ENCODE measurements around the gene DDX10. TPM values are rescaled to one million over a fixed set of nuclear protein-coding genes. Genes with fewer than 3 reads are reported as not detected.

Gene DDX10
- total and polyA plus RNA-seq, 8 donors, result 11.6 to 22.6 (median 17.6) TPM

DNA sequence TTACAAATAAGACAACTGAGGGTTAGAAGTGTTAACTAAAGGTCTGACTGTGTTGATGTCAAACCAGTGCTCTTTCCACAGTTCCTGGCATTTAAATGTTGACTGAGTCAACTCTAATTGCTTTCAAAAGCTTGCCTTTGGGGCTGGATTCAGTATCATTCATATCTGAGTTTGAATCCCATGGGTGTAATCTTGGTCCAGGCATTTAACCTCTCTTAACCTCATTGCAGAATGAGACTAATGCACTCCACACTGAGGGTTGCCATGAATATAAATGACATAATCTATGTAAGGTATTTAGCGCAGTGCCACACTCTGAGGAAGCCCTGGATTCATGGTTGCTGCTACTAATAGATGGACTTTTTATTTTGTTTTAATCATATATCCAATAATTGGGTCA is 274.3 kb downstream of the DDX10 start:
- DNase-seq, result no peak
- no peaks in the 10 kb centered on the region for H3K27me3 ChIP-seq
- intact Hi-C loops (cut with DNase I; ENCODE audit: low total_unique reads), result no loop called here
- no peak overlapping the region for H3K4me3 ChIP-seq
- no peaks in the 10 kb centered on the region for H3K9me3 ChIP-seq
- peaks cover 12 to 32% (median 30%) of the 10 kb centered on the region in 4 donors for H3K36me3 ChIP-seq
- no peak for TF ChIP-seq CTCF (IDR thresholded peaks at IDR 0.05)
- no peak for TF ChIP-seq POLR2AphosphoS5 (IDR thresholded peaks at IDR 0.05)
- no peak for TF ChIP-seq EP300 (IDR thresholded peaks at IDR 0.05)
- no peak for TF ChIP-seq POLR2A (IDR thresholded peaks at IDR 0.05)
- WGBS, 5 donors, result 97 to 100% (median 99%) methylated on average over 1 of the region's 1 CpG
- no peak overlapping the region for H3K27ac ChIP-seq
- no peaks in the 10 kb centered on the region for H3K4me1 ChIP-seq

DNA sequence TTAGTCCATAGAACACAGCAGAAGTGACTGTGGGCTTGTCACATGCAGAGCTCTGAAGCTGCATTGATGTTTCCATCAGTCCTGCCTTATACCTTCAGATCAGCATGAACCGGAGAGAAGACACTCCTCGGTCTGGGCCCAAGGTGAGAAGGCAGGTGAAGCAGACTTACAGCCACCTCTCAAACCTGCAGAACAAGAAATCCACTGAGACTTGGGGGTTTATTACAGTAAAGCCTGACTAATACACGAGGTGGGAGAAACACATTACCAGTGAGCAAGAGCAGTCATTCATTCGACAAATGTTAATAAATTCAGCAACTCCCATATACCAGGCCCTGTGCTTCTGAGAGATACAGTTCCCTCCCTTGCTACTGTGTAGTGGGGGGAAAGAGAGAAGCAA is 279.0 kb downstream of the DDX10 start:
- 84 to 92% (median 91%) methylated on average over 4 of the region's 4 CpGs for WGBS, 5 donors
- Histone ChIP-seq H3K9me3 (peaks cover 0 to 8% (median 0%) of the 10 kb centered on the region in 4 donors), H3K27me3 (no peaks in the 10 kb centered on the region)

GRCh38 chr11:108944471-108945178 is 279.8 kb downstream of the DDX10 start:
- H3K36me3 ChIP-seq, result peaks cover 12 to 36% (median 30%) of the 10 kb centered on the region in 4 donors
- no peak overlapping the region for H3K4me3 ChIP-seq
- no peak overlapping the region for H3K27ac ChIP-seq
- no peaks in the 10 kb centered on the region for H3K4me1 ChIP-seq
- TF ChIP-seq EP300 (IDR thresholded peaks at IDR 0.05) (no peak), POLR2A (IDR thresholded peaks at IDR 0.05) (no peak), POLR2AphosphoS5 (IDR thresholded peaks at IDR 0.05) (no peak), CTCF (IDR thresholded peaks at IDR 0.05) (no peak)
- peaks cover 0 to 13% (median 0%) of the 10 kb centered on the region in 4 donors for H3K9me3 ChIP-seq
- H3K27me3 ChIP-seq, result no peaks in the 10 kb centered on the region
- WGBS, 5 donors, result 88 to 95% (median 92%) methylated on average over 6 of the region's 6 CpGs
- intact Hi-C loops (cut with DNase I; ENCODE audit: low total_unique reads), result no loop called here
- no peak for DNase-seq

More for the DNA sequence above, 279.0 kb downstream of the DDX10 start:
- DNase-seq, result no peak
- Histone ChIP-seq H3K36me3 (peaks cover 12 to 36% (median 31%) of the 10 kb centered on the region in 4 donors), H3K4me1 (no peaks in the 10 kb centered on the region), H3K27ac (no peak overlapping the region), H3K4me3 (no peak overlapping the region)
- intact Hi-C loops (cut with DNase I; ENCODE audit: low total_unique reads), result no loop called here
- no peak for TF ChIP-seq EP300 (IDR thresholded peaks at IDR 0.05)
- TF ChIP-seq POLR2A (IDR thresholded peaks at IDR 0.05), result no peak
- TF ChIP-seq CTCF (IDR thresholded peaks at IDR 0.05), result no peak
- TF ChIP-seq POLR2AphosphoS5 (IDR thresholded peaks at IDR 0.05), result no peak

- intact Hi-C loops (cut with DNase I; ENCODE audit: low total_unique reads), result no loop called here
- no peaks in the 10 kb centered on the region for H3K27me3 ChIP-seq
- no peak overlapping the region for H3K4me3 ChIP-seq
- 53 to 74% (median 63%) methylated on average over 3 of the region's 3 CpGs for WGBS, 5 donors
- no peak overlapping the region for H3K27ac ChIP-seq
- no peak for DNase-seq
- H3K36me3 ChIP-seq, result peaks cover 10 to 32% (median 24%) of the 10 kb centered on the region in 4 donors
- TF ChIP-seq CTCF (IDR thresholded peaks at IDR 0.05) (no peak), POLR2A (IDR thresholded peaks at IDR 0.05) (no peak), POLR2AphosphoS5 (IDR thresholded peaks at IDR 0.05) (no peak), EP300 (IDR thresholded peaks at IDR 0.05) (no peak)
- peaks cover 0 to 16% (median 0%) of the 10 kb centered on the region in 4 donors for H3K9me3 ChIP-seq
- no peaks in the 10 kb centered on the region for H3K4me1 ChIP-seq
Observed at GRCh38 chr11:108945341-108945740, 280.5 kb downstream of the DDX10 start.
